D721Med (cell line): Measurements from ENCODE around the gene LSM14A.
A peak's percentile ranks its signal among the peaks of the same experiment; 100 is the strongest.

ENCODE experiments used
- DNase-seq: peaks from one replicate; pipeline ENCODE4 v3.0.0; 2011; ENCODE audit warnings: low spot score; ENCODE audit not compliant: insufficient read length
- FAIRE-seq: peaks from 2 replicates; lab custom pipeline; 2011; peaks lifted over from hg19 to GRCh38; lab: Jason Lieb, UNC
- TF ChIP-seq, protein P1 (sequence below): IDR thresholded peaks from 2 replicates; pipeline ENCODE4 v1.5.1; 2012; ENCODE audit warnings: mild to moderate bottlenecking, control low read depth; ENCODE audit not compliant: insufficient read depth; ENCODE audit errors: missing control alignments

LSM14A gene

DNA sequence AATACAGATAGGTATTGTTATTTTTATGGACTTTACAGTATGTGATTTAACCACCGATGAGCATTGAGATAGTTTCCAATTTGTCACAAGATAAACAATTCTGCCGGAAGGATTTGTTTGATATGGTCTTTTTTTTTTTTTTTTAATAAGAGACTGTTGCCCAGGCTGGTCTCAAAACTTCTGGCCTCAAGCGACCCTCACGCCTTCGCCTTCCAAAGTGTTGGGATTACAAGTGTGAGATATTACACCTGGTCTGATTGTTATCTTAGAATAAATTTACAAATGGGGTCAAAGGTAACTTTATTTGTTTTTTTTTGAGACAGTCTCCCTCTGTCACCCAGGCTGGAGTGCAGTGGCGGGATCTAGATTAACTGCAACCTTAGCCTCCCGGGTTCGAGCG, 83.2 kb downstream of the LSM14A start:
- FAIRE-seq (no peak), DNase-seq (no peak)
- TF ChIP-seq, protein P1, sequence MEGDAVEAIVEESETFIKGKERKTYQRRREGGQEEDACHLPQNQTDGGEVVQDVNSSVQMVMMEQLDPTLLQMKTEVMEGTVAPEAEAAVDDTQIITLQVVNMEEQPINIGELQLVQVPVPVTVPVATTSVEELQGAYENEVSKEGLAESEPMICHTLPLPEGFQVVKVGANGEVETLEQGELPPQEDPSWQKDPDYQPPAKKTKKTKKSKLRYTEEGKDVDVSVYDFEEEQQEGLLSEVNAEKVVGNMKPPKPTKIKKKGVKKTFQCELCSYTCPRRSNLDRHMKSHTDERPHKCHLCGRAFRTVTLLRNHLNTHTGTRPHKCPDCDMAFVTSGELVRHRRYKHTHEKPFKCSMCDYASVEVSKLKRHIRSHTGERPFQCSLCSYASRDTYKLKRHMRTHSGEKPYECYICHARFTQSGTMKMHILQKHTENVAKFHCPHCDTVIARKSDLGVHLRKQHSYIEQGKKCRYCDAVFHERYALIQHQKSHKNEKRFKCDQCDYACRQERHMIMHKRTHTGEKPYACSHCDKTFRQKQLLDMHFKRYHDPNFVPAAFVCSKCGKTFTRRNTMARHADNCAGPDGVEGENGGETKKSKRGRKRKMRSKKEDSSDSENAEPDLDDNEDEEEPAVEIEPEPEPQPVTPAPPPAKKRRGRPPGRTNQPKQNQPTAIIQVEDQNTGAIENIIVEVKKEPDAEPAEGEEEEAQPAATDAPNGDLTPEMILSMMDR, result no peak

DNA sequence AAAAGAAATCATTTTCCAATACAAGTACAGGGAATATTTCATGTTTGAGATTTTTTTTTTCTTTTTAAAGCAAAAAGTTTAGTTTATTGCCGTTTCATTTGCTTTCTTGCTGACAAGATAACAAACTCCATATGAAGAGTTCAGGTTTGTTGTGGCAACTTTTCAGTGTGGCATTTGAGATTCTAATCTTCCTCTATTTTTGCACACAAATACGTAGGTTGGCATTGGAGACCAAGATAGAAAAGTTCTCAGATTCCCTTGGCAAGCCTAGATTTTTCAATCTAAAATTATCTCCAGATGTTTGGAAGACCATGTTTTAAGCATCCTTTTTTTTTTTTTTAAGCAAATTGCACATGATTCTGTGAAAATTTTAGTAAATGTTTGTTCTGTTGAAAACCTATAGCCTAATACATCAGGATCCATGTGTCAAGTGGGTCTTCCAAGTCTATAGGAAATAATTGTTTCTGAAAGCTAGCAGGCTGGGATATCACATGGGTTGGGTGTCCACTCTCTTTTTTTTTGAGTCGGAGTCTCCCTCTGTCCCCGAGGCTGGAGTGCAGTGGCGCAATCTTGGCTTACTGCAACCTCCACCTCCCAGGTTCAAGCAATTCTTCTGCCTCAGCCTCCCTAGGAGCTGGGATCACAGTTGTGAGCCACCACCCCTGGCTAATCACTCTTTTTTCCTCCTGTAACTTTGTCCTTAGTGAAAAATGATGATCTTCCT, 84.7 kb downstream of the LSM14A start:
- TF ChIP-seq, protein P1, result no peak
- FAIRE-seq (no peak), DNase-seq (no peak)

DNA sequence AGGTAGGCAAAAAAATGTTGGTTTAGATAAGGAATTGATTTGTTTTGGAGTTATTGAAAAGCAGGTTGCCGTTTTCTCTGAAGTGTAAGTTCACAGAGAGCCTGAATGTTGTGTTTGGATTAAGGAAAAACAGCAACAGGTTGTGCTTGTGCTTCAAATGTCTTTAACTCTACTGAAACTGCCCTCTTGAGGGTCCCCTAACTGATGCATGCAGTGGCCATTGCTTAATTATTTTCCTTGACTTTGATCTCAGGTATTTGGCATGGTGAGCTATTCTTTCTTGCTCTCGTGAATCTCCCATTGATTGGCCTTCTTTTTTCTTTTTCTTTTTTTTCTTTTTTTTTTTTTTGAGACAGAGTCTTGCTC, 85.2 kb downstream of the LSM14A start:
- FAIRE-seq, result no peak
- DNase-seq, result no peak
- TF ChIP-seq, protein P1, result no peak

GRCh38 chr19:34259367-34260095, 87.2 kb downstream of the LSM14A start:
- DNase-seq (no peak), FAIRE-seq (no peak)
- TF ChIP-seq, protein P1, result no peak

DNA sequence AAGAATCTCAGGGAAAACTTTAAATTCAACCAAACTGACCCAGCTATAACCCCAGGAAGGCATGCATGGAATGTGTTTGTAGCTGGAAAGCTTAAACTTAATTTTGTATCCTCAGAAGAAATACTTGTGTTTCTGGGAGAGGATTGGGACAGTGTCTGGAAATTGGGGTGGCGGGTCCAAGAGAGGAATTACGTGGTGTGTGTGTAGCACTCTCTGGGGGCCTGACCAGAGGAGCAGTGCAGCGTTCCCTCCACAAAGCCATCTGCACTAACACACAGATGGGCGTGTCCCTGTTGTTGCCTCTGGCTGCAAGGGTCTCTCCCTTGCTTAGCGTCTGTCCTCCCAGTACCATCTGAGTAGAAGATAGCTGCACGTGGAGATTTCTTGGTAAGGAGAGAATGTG, 88.5 kb downstream of the LSM14A start:
- FAIRE-seq (no peak), DNase-seq (peak; percentile 36)
- TF ChIP-seq, protein P1, result no peak

DNA sequence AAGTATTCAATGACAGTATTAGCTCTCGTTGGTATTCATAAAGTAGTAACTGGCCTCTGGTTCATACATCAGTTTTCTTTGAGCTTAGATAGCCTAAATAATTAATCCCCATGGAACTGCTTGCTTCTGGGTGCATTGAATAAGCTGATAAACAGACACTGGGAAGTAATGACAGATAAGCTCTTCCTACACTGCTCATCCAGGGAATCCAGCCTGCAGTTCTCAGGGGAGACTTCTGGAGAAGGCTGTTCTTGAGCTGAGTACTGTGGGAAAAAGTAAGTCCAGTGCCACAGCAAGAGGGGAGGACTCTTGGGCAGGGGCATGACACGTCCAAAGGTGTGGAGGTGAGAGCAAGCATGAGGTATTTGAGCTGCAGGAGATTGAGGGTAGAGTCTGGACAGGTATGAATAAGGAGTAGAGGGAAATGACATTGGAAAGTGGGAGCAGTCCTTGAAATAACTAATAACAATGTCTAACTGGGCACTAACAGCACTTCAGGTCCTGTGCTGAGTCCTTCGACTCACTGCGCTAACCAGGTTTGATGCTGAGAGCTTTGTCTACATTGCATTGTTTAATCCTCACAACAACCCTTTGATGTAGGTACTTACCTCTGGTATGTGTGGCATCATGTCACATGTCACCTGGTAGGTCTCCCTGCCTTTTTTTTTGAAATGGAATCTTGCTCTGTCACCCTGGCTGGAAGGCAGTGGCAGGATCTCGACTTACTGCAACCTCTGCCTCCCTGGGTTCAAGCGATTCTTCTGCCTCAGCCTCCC, 89.2 kb downstream of the LSM14A start:
- DNase-seq, result peak; percentile 57
- no peak for FAIRE-seq
- TF ChIP-seq, protein P1, result no peak
